ENCODE measurements around the gene MAST4.

DNA sequence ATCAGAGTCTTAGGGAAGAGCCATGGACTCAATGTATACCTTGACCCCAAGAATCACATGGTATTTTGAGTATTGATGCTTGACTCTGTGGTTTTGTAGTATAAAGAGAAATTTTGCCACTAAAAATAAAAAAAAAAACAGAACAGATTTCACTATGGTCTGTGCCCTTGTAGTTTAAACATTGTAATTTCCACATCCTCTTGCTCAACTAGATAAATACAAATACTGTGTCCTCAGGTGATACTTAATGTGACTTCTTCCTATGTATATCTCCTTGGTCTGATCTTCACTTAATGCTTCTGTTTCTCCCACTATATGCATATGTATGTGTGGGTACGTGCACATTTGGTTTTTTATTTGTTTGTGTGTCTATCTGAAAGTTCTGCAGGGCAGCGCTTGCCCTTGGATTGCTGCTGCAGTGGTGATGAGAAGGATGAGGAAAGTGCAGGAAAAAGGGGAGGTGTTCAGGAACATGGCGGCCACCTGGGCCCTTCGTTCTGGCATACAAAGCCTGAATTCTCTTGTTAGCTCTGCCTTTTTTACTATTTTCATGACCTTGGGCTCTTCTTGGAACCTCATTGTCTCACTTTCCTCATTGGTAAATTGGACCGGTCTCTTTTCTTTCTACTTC lies 222.2 kb downstream of the MAST4 start:
- TF ChIP-seq CTCF (conservative IDR thresholded peaks at IDR 0.05; ENCODE audit: low read depth, low read length): no peak
- no peak for TF ChIP-seq POLR2A (IDR thresholded peaks at IDR 0.05; ENCODE audit: low read depth, low read length)
- TF ChIP-seq FOS (IDR thresholded peaks at IDR 0.05; ENCODE audit: low read depth, low read length): no peak
- TF ChIP-seq BHLHE40 (IDR thresholded peaks at IDR 0.05; ENCODE audit: low read depth, low read length): no peak

Data from IMR-90 (cell line).